DND-41 (cell line): ENCODE measurements around the gene MSI2.

Source experiments
- EZH2 ChIP-seq: IDR thresholded peaks from 3 replicates; pipeline ENCODE4 v1.6.1; 2012; ENCODE audit warnings: borderline replicate concordance, low read depth, mild to moderate bottlenecking, moderate library complexity, low read length, inconsistent platforms; ENCODE audit not compliant: severe bottlenecking
- TF ChIP-seq, protein P1 (sequence below): IDR thresholded peaks from 2 replicates; pipeline ENCODE4 v1.5.1; 2012; ENCODE audit warnings: borderline replicate concordance, low read length, moderate library complexity, mild to moderate bottlenecking; ENCODE audit not compliant: poor library complexity, severe bottlenecking; ENCODE audit errors: extremely low read depth

DNA sequence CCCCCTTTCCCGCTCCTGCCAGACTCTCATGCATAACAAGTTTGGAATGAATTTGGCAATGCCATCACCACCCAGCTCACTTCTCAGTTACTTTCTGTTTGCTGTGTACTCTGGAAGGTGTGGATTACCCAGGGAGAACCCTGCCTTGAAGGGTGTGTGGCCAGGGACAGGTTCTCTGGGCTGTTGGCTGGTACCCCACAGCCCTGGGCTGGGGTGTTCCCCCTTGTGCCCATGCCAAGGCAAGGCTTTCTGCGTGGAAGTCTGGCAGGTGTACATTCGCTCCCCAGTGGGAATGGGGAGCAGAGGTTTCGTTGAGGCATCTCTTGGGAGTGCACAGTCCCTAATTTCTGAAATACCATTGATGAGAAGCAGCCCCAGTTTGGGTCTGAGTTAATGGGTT is 301.1 kb downstream of the MSI2 start:
- TF ChIP-seq, protein P1, sequence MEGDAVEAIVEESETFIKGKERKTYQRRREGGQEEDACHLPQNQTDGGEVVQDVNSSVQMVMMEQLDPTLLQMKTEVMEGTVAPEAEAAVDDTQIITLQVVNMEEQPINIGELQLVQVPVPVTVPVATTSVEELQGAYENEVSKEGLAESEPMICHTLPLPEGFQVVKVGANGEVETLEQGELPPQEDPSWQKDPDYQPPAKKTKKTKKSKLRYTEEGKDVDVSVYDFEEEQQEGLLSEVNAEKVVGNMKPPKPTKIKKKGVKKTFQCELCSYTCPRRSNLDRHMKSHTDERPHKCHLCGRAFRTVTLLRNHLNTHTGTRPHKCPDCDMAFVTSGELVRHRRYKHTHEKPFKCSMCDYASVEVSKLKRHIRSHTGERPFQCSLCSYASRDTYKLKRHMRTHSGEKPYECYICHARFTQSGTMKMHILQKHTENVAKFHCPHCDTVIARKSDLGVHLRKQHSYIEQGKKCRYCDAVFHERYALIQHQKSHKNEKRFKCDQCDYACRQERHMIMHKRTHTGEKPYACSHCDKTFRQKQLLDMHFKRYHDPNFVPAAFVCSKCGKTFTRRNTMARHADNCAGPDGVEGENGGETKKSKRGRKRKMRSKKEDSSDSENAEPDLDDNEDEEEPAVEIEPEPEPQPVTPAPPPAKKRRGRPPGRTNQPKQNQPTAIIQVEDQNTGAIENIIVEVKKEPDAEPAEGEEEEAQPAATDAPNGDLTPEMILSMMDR, result no peak
- TF ChIP-seq EZH2, result no peak
